ENCODE measurements around the gene BRI3. TPM values are rescaled to one million over a fixed set of nuclear protein-coding genes. Genes with fewer than 3 reads are reported as not detected.

BRI3 gene
- total RNA-seq, 2 experiments from 2014 or later, result 35.0 to 35.5 TPM

- no peak overlapping the region for H3K4me3 Mint-ChIP-seq
- no peak for ATAC-seq
- H3K27me3 Mint-ChIP-seq (ENCODE audit: low read depth), result no peaks in the 10 kb centered on the region
- ChIA-PET POLR2A (no interaction called here), CTCF (no interaction called here)
- no peaks in the 10 kb centered on the region for H3K9me3 Mint-ChIP-seq (ENCODE audit: insufficient read depth)
- no peaks in the 10 kb centered on the region for H3K36me3 Mint-ChIP-seq (ENCODE audit: low read depth)
- H3K4me1 Mint-ChIP-seq (ENCODE audit: low read depth), result no peaks in the 10 kb centered on the region
- H3K27ac Mint-ChIP-seq, result no peak overlapping the region
- no peak for DNase-seq
Observed at GRCh38 chr7:98293265-98293664, 11.8 kb downstream of the BRI3 start.

- Mint-ChIP-seq H3K4me1 (ENCODE audit: low read depth) (no peaks in the 10 kb centered on the region), H3K36me3 (ENCODE audit: low read depth) (no peaks in the 10 kb centered on the region), H3K4me3 (no peak overlapping the region), H3K27me3 (ENCODE audit: low read depth) (no peaks in the 10 kb centered on the region), H3K27ac (no peak overlapping the region), H3K9me3 (ENCODE audit: insufficient read depth) (no peaks in the 10 kb centered on the region)
- DNase-seq, result no peak
- CTCF ChIA-PET, result interaction anchor here (1.3 kb wide), 1 partner anchor 108 kb away, joined by 3 read pairs; no protein-coding TSS in a partner anchor
- POLR2A ChIA-PET, result no interaction called here
- no peak for ATAC-seq
Observed at GRCh38 chr7:98293746-98294145, 12.3 kb downstream of the BRI3 start.

GRCh38 chr7:98294326-98294725 is 12.8 kb downstream of the BRI3 start:
- Mint-ChIP-seq H3K27ac (no peak overlapping the region), H3K9me3 (ENCODE audit: insufficient read depth) (no peaks in the 10 kb centered on the region), H3K4me3 (no peak overlapping the region), H3K27me3 (ENCODE audit: low read depth) (no peaks in the 10 kb centered on the region), H3K4me1 (ENCODE audit: low read depth) (no peaks in the 10 kb centered on the region), H3K36me3 (ENCODE audit: low read depth) (no peaks in the 10 kb centered on the region)
- ChIA-PET POLR2A (interaction anchor here (0.6 to 0.7 kb wide), 2 partner anchors 78 to 95 kb away, joined by 3 read pairs; no protein-coding TSS in a partner anchor), CTCF (interaction anchor here (0.8 to 1.3 kb wide), 2 partner anchors 108 kb away, joined by 3 read pairs; no protein-coding TSS in a partner anchor)
- ATAC-seq (no peak), DNase-seq (no peak)

GRCh38 chr7:98294798-98295382 is 13.4 kb downstream of the BRI3 start:
- CTCF ChIA-PET, result interaction anchor here (0.8 to 1.3 kb wide), 2 partner anchors 107 to 108 kb away, joined by 3 read pairs; no protein-coding TSS in a partner anchor
- DNase-seq, result peak; percentile 44

GRCh38 chr7:98295467-98296192 is 14.1 kb downstream of the BRI3 start:
- DNase-seq (no peak), ATAC-seq (no peak)
- ChIA-PET POLR2A (no interaction called here), CTCF (no interaction called here)
- no peaks in the 10 kb centered on the region for H3K27me3 Mint-ChIP-seq (ENCODE audit: low read depth)
- no peak overlapping the region for H3K4me3 Mint-ChIP-seq
- H3K36me3 Mint-ChIP-seq (ENCODE audit: low read depth), result no peaks in the 10 kb centered on the region
- no peaks in the 10 kb centered on the region for H3K4me1 Mint-ChIP-seq (ENCODE audit: low read depth)
- H3K9me3 Mint-ChIP-seq (ENCODE audit: insufficient read depth), result no peaks in the 10 kb centered on the region
- no peak overlapping the region for H3K27ac Mint-ChIP-seq

More at GRCh38 chr7:98294798-98295382, 13.4 kb downstream of the BRI3 start:
- H3K4me3 Mint-ChIP-seq, result no peak overlapping the region
- H3K9me3 Mint-ChIP-seq (ENCODE audit: insufficient read depth), result no peaks in the 10 kb centered on the region
- POLR2A ChIA-PET, result interaction anchor here (0.6 to 0.7 kb wide), 2 partner anchors 78 to 94 kb away, joined by 3 read pairs; no protein-coding TSS in a partner anchor
- peak; percentile 76 for ATAC-seq
- H3K36me3 Mint-ChIP-seq (ENCODE audit: low read depth), result no peaks in the 10 kb centered on the region
- H3K27ac Mint-ChIP-seq, result no peak overlapping the region
- H3K4me1 Mint-ChIP-seq (ENCODE audit: low read depth), result no peaks in the 10 kb centered on the region
- H3K27me3 Mint-ChIP-seq (ENCODE audit: low read depth), result no peaks in the 10 kb centered on the region

GRCh38 chr7:98296833-98297232 is 15.3 kb downstream of the BRI3 start:
- ChIA-PET CTCF (no interaction called here), POLR2A (no interaction called here)
- Mint-ChIP-seq H3K27ac (no peak overlapping the region), H3K9me3 (ENCODE audit: insufficient read depth) (no peaks in the 10 kb centered on the region), H3K4me1 (ENCODE audit: low read depth) (no peaks in the 10 kb centered on the region), H3K36me3 (ENCODE audit: low read depth) (no peaks in the 10 kb centered on the region), H3K4me3 (no peak overlapping the region), H3K27me3 (ENCODE audit: low read depth) (no peaks in the 10 kb centered on the region)
- ATAC-seq (no peak), DNase-seq (no peak)

GRCh38 chr7:98297626-98298286 is 16.3 kb downstream of the BRI3 start:
- H3K9me3 Mint-ChIP-seq (ENCODE audit: insufficient read depth), result no peaks in the 10 kb centered on the region
- ATAC-seq (no peak), DNase-seq (no peak)
- H3K27me3 Mint-ChIP-seq (ENCODE audit: low read depth), result no peaks in the 10 kb centered on the region
- ChIA-PET CTCF (no interaction called here), POLR2A (no interaction called here)
- H3K36me3 Mint-ChIP-seq (ENCODE audit: low read depth), result no peaks in the 10 kb centered on the region
- no peak overlapping the region for H3K4me3 Mint-ChIP-seq
- H3K4me1 Mint-ChIP-seq (ENCODE audit: low read depth), result no peaks in the 10 kb centered on the region
- no peak overlapping the region for H3K27ac Mint-ChIP-seq

- CTCF ChIA-PET, result no interaction called here
- POLR2A ChIA-PET, result no interaction called here
- no peak overlapping the region for H3K27ac Mint-ChIP-seq
- no peaks in the 10 kb centered on the region for H3K4me1 Mint-ChIP-seq (ENCODE audit: low read depth)
- no peaks in the 10 kb centered on the region for H3K9me3 Mint-ChIP-seq (ENCODE audit: insufficient read depth)
- no peaks in the 10 kb centered on the region for H3K27me3 Mint-ChIP-seq (ENCODE audit: low read depth)
- no peak for ATAC-seq
- no peak overlapping the region for H3K4me3 Mint-ChIP-seq
- H3K36me3 Mint-ChIP-seq (ENCODE audit: low read depth), result no peaks in the 10 kb centered on the region
- DNase-seq, result no peak
Observed at GRCh38 chr7:98300595-98301372, 19.3 kb downstream of the BRI3 start.

GRCh38 chr7:98301693-98302470 is 20.4 kb downstream of the BRI3 start:
- no peak overlapping the region for H3K4me3 Mint-ChIP-seq
- no peaks in the 10 kb centered on the region for H3K27me3 Mint-ChIP-seq (ENCODE audit: low read depth)
- ChIA-PET CTCF (no interaction called here), POLR2A (no interaction called here)
- no peak for DNase-seq
- H3K36me3 Mint-ChIP-seq (ENCODE audit: low read depth), result no peaks in the 10 kb centered on the region
- no peaks in the 10 kb centered on the region for H3K9me3 Mint-ChIP-seq (ENCODE audit: insufficient read depth)
- H3K27ac Mint-ChIP-seq, result no peak overlapping the region
- no peak for ATAC-seq
- H3K4me1 Mint-ChIP-seq (ENCODE audit: low read depth), result no peaks in the 10 kb centered on the region

- CTCF ChIA-PET, result no interaction called here
- POLR2A ChIA-PET, result no interaction called here
- H3K27ac Mint-ChIP-seq, result no peak overlapping the region
Observed at GRCh38 chr7:98303176-98303865, 21.8 kb downstream of the BRI3 start.

GRCh38 chr7:98303906-98304305 is 22.4 kb downstream of the BRI3 start:
- no peak overlapping the region for H3K27ac Mint-ChIP-seq
- ChIA-PET POLR2A (no interaction called here), CTCF (no interaction called here)

More at GRCh38 chr7:98303176-98303865, 21.8 kb downstream of the BRI3 start:
- ATAC-seq (no peak), DNase-seq (no peak)
- H3K4me1 Mint-ChIP-seq (ENCODE audit: low read depth), result no peaks in the 10 kb centered on the region
- H3K9me3 Mint-ChIP-seq (ENCODE audit: insufficient read depth), result no peaks in the 10 kb centered on the region
- no peaks in the 10 kb centered on the region for H3K27me3 Mint-ChIP-seq (ENCODE audit: low read depth)
- H3K4me3 Mint-ChIP-seq, result no peak overlapping the region
- no peaks in the 10 kb centered on the region for H3K36me3 Mint-ChIP-seq (ENCODE audit: low read depth)

More at GRCh38 chr7:98303906-98304305, 22.4 kb downstream of the BRI3 start:
- H3K36me3 Mint-ChIP-seq (ENCODE audit: low read depth), result no peaks in the 10 kb centered on the region
- no peaks in the 10 kb centered on the region for H3K4me1 Mint-ChIP-seq (ENCODE audit: low read depth)
- no peak overlapping the region for H3K4me3 Mint-ChIP-seq
- no peak for DNase-seq
- H3K9me3 Mint-ChIP-seq (ENCODE audit: insufficient read depth), result no peaks in the 10 kb centered on the region
- no peaks in the 10 kb centered on the region for H3K27me3 Mint-ChIP-seq (ENCODE audit: low read depth)
- no peak for ATAC-seq
